Liver (tissue), 9 donors: Measurements from ENCODE around the gene GADD45B. TPM values are rescaled to one million over a fixed set of nuclear protein-coding genes. Genes with fewer than 3 reads are reported as not detected.
A peak's percentile ranks its signal among the peaks of the same experiment; 100 is the strongest.

Experiments
- DNase-seq: peaks from one replicate; pipeline ENCODE4 v3.0.0-alpha.2; 2017; ENCODE audit warnings: low spot score
- H3K27ac ChIP-seq, 2 donors: one replicate each; pipeline ENCODE4 v1.7.0; 2013; ENCODE audit warnings: inconsistent platforms in 2 of 2, low read length in 2 of 2, control low read depth in 1 of 2, low read depth in 1 of 2, mild to moderate bottlenecking in 1 of 2
- H3K27me3 ChIP-seq, 4 donors: one replicate each; pipeline versions ENCODE4 v1.6.1 to v1.7.0; 2013; ENCODE audit warnings: low read length in 3 of 4, inconsistent platforms in 1 of 4, mild to moderate bottlenecking in 1 of 4, moderate library complexity in 1 of 4; ENCODE audit not compliant: control insufficient read depth in 4 of 4, insufficient read depth in 4 of 4
- H3K36me3 ChIP-seq, 4 donors: one replicate each; pipeline versions ENCODE4 v1.6.1 to v1.7.0; 2013; ENCODE audit warnings: low read length in 3 of 4, mild to moderate bottlenecking in 3 of 4, low read depth in 1 of 4, moderate library complexity in 1 of 4; ENCODE audit not compliant: control insufficient read depth in 4 of 4, insufficient read depth in 3 of 4
- H3K4me1 ChIP-seq, 4 donors: one replicate each; pipeline versions ENCODE4 v1.6.1 to v1.7.0; 2013; ENCODE audit warnings: low read length in 3 of 4, mild to moderate bottlenecking in 3 of 4, moderate library complexity in 1 of 4; ENCODE audit not compliant: control insufficient read depth in 4 of 4, insufficient read depth in 4 of 4
- H3K4me3 ChIP-seq, 3 donors: one replicate each; pipeline versions ENCODE4 v1.6.1 to v1.7.0; 2013; ENCODE audit warnings: low read length in 3 of 3, control low read depth in 1 of 3, low read depth in 1 of 3, mild to moderate bottlenecking in 1 of 3
- H3K9ac ChIP-seq, 2 donors: one replicate each; pipeline ENCODE4 v1.7.0; 2013; ENCODE audit warnings: low read length in 2 of 2, mild to moderate bottlenecking in 2 of 2, moderate library complexity in 2 of 2, control low read depth in 1 of 2, low read depth in 1 of 2
- H3K9me3 ChIP-seq, 4 donors: one replicate each; pipeline versions ENCODE4 v1.6.1 to v1.7.0; 2013; ENCODE audit warnings: low read length in 3 of 4; ENCODE audit not compliant: control insufficient read depth in 4 of 4
- EGR1 ChIP-seq, 2 donors: IDR thresholded peaks; 2 replicates each; pipeline ENCODE4 v1.6.1; 2016 to 2018; ENCODE audit warnings: antibody characterized with exemption in 2 of 2, low read depth in 2 of 2
- FOXA1 ChIP-seq: IDR thresholded peaks from 2 replicates; pipeline ENCODE4 v1.6.1; 2016; ENCODE audit warnings: antibody characterized with exemption
- GABPA ChIP-seq, 2 donors: IDR thresholded peaks in 1 of 2; conservative IDR thresholded peaks in 1 of 2; 2 replicates each; pipeline ENCODE4 v1.6.1; 2016; ENCODE audit warnings: antibody characterized with exemption in 2 of 2, mild to moderate bottlenecking in 1 of 2, moderate library complexity in 1 of 2
- HNF4A ChIP-seq, 2 donors: conservative IDR thresholded peaks; 2 replicates each; pipeline ENCODE4 v1.6.1; 2016; ENCODE audit warnings: antibody characterized with exemption in 2 of 2, mild to moderate bottlenecking in 2 of 2
- HNF4G ChIP-seq: IDR thresholded peaks from 2 replicates; pipeline ENCODE4 v1.6.1; 2016; ENCODE audit warnings: antibody characterized with exemption
- JUND ChIP-seq, 2 donors: IDR thresholded peaks; 2 replicates each; pipeline ENCODE4 v1.6.1; 2016; ENCODE audit warnings: antibody characterized with exemption in 2 of 2
- RAD21 ChIP-seq, 2 donors: IDR thresholded peaks; 2 replicates each; pipeline ENCODE4 v1.6.1; 2016; ENCODE audit warnings: antibody characterized with exemption in 2 of 2, mild to moderate bottlenecking in 2 of 2
- RXRA ChIP-seq, 2 donors: IDR thresholded peaks; 2 replicates each; pipeline ENCODE4 v1.6.1; 2017 to 2018; ENCODE audit warnings: antibody characterized with exemption in 2 of 2, mild to moderate bottlenecking in 1 of 2
- SP1 ChIP-seq: IDR thresholded peaks from 2 replicates; pipeline ENCODE4 v1.6.1; 2018; ENCODE audit warnings: antibody characterized with exemption, mild to moderate bottlenecking
- TAF1 ChIP-seq: conservative IDR thresholded peaks from 2 replicates; pipeline ENCODE4 v1.6.1; 2016; ENCODE audit warnings: antibody characterized with exemption, mild to moderate bottlenecking
- WGBS: extraction: QIAGEN DNeasy Blood & Tissue Kit; methylation state at CpG from one replicate; pipeline ENCODE4 v1.1.7; 2013; 5-methylcytosine and 5-hydroxymethylcytosine counted together
- polyA plus RNA-seq, 2 donors: library from polyadenylated mRNA; stranded (reverse) in 1 of 2; unstranded in 1 of 2; fragments of 200-250 nt in 1 of 2; fragments of >200 nt in 1 of 2; fragmentation: Nextera tagmentation in 1 of 2; extraction: Ambion mirVana in 1 of 2; gene quantifications; one replicate each; pipeline versions ENCODE4 v1.2.1 to v1.2.3, GENCODE V29; 2013 to 2015
- total RNA-seq, 2 donors: library from RNA; depleted of rRNA; stranded (reverse); fragments of >200 nt; gene quantifications; one replicate each; pipeline ENCODE4 v1.2.3, GENCODE V29; 2014
- TF ChIP-seq, protein P1 (sequence below): IDR thresholded peaks from 2 replicates; pipeline ENCODE4 v1.6.1; 2016; ENCODE audit warnings: antibody characterized with exemption
- TF ChIP-seq, protein P2 (sequence below): IDR thresholded peaks from 2 replicates; pipeline ENCODE4 v1.6.1; 2016; ENCODE audit warnings: antibody characterized with exemption
- TF ChIP-seq, protein P3 (sequence below): IDR thresholded peaks from 2 replicates; pipeline ENCODE4 v1.6.1; 2016; ENCODE audit warnings: antibody characterized with exemption
- TF ChIP-seq, protein P4 (sequence below): fragments of 150-350 bp; IDR thresholded peaks from 2 replicates; pipeline ENCODE4 v1.5.1; 2017; ENCODE audit warnings: improper control_type of control experiment, low read depth, low read length; ENCODE audit not compliant: missing input control
- donor health status: healthy.
- donor health status: healthy.
- donor health status: healthy.
- donor health status: healthy.
- donor health status: healthy.

GADD45B gene
- total and polyA plus RNA-seq, 4 donors = 11.6 to 86.3 (median 82.4) TPM

DNA sequence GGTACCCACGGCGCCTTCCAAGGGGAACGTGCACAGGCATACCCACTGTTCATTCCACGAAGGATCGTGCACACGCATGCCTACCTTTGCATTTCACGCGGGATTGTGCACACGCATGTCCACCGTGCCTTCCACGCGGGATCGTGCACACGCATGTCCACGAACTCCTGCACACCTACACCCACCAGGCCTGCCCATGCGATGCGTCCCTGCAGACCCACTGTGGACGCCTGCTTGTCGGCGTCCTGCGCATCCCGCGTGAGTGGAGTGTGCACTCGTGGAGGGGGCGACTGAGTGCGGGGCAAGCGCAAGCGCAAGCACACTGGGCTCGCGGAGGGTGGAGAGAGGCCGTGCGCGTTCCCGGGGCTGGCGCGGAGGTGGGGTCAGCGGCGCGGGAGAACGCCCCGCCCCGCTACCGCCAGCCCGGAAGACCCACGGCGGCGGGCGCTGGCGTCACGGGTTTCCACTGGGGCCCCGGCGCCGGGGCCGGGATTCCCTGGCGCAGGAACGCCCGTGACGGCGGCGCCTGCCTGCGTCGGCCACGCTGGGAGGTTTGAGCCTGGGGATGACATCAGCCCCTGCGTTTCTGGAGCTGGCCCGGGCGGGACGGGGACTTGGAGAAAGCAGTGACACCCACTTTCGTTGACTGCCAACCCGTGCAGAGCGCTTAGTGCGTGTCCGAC, 18.7 kb downstream of the GADD45B start:
- H3K4me1 ChIP-seq = peaks cover 17 to 35% (median 24%) of the 10 kb centered on the region in 4 donors
- TF ChIP-seq, protein P1, sequence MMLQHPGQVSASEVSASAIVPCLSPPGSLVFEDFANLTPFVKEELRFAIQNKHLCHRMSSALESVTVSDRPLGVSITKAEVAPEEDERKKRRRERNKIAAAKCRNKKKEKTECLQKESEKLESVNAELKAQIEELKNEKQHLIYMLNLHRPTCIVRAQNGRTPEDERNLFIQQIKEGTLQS = no peak
- TF ChIP-seq EGR1 (IDR thresholded peaks at IDR 0.05; ENCODE audit: low read depth in 2 of 2) (no peak), HNF4G (no peak), JUND (IDR thresholded peaks at IDR 0.05) (no peak), HNF4A (conservative IDR thresholded peaks at IDR 0.05) (no peak), FOXA1 (no peak), RXRA (IDR thresholded peaks at IDR 0.05) (no peak)
- TF ChIP-seq, protein P2, sequence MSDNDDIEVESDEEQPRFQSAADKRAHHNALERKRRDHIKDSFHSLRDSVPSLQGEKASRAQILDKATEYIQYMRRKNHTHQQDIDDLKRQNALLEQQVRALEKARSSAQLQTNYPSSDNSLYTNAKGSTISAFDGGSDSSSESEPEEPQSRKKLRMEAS = no peak
- DNase-seq = no peak
- H3K27ac ChIP-seq = peak overlapping the region; percentile 66 to 77
- H3K9me3 ChIP-seq = no peaks in the 10 kb centered on the region
- peak overlapping the region; percentile 26 to 48 for H3K9ac ChIP-seq
- no peaks in the 10 kb centered on the region for H3K27me3 ChIP-seq
- H3K4me3 ChIP-seq = peak overlapping the region; percentile 15 to 63 (median 52)
- no peaks in the 10 kb centered on the region for H3K36me3 ChIP-seq
- 15% methylated on average over 72 of the region's 72 CpGs for WGBS

DNA sequence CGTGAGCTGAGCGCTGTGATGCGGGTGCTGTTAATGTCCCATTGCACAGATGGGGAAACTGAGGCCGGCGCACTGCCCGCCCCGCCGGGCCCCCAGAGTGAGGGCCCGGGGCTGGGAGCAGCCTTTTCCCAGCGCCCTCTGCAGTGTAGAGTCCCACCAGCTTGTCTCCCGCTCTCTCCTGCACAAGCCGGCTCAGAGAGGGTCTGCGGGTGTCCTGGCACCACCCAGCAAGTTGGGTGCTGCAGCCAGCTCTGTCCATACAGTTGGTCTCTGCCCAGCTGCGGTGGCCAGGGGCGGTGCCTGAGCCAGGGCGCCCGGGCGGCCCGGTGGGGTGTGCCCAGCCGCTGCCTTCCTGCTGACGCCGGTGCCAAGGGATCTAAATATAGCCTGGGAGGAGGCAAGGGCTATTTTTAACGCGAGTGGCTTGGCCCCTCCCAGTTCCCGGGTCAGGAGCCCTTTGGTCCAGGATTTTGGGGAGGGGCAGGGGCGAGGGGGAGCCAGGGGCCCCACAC, 19.3 kb downstream of the GADD45B start:
- Histone ChIP-seq H3K9me3 (no peaks in the 10 kb centered on the region), H3K9ac (peak overlapping the region; percentile 26 to 48), H3K36me3 (no peaks in the 10 kb centered on the region), H3K4me1 (peaks cover 14 to 31% (median 22%) of the 10 kb centered on the region in 4 donors), H3K27ac (peak overlapping the region; percentile 66 to 77), H3K4me3 (peak overlapping the region; percentile 15 to 63 (median 52)), H3K27me3 (no peaks in the 10 kb centered on the region)
- WGBS = 1% methylated on average over 26 of the region's 26 CpGs
- DNase-seq = no peak
- TF ChIP-seq SP1 (peak; percentile 62), TAF1 (no peak), GABPA (IDR thresholded peaks at IDR 0.05 in 1 of 2, conservative IDR thresholded peaks at IDR 0.05 in 1 of 2) (peak in 1 of 2 donors; percentile 7), RAD21 (IDR thresholded peaks at IDR 0.05) (peak in 1 of 2 donors; percentile 24), HNF4A (conservative IDR thresholded peaks at IDR 0.05) (peak in 1 of 2 donors; percentile 45)

DNA sequence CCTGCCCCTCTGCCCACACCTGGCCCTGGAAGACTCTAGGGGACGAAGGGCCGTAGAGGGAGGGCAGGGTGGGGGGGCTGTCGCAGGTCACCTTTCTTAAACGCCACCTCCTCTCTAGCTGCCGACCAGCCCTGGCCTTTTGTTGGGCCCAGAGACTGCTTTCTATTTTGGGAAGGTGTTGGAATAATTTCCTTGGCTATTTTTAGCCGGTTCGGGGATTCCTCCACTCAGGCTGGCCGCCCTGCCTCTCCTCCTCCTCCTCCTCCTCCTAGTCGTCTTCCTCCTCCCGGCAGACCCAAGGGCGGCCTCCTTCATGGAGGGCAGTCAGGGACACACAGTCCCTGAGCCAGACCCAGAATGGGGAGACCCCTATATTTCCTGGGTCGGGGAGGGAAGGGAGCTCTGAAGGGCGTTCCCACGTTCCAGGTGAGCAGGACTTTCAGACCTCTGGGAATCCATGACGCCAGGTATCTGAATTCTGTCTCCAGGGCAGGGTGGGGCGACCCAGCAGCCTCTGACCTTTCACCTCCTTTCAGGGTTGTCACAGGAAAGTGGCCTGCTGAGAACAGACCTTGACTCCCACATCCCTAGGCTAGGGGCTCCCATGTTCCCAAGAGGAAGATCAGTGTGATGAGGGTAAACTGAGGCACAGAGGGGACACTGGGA, 19.9 kb downstream of the GADD45B start:
- Histone ChIP-seq H3K27me3 (no peaks in the 10 kb centered on the region), H3K4me3 (peak overlapping the region in 1 of 3 donors; percentile 52), H3K36me3 (no peaks in the 10 kb centered on the region), H3K4me1 (peaks cover 12 to 29% (median 21%) of the 10 kb centered on the region in 4 donors), H3K9ac (peak overlapping the region in 1 of 2 donors; percentile 26), H3K27ac (peak overlapping the region; percentile 66 to 77), H3K9me3 (no peaks in the 10 kb centered on the region)
- TF ChIP-seq, protein P3, sequence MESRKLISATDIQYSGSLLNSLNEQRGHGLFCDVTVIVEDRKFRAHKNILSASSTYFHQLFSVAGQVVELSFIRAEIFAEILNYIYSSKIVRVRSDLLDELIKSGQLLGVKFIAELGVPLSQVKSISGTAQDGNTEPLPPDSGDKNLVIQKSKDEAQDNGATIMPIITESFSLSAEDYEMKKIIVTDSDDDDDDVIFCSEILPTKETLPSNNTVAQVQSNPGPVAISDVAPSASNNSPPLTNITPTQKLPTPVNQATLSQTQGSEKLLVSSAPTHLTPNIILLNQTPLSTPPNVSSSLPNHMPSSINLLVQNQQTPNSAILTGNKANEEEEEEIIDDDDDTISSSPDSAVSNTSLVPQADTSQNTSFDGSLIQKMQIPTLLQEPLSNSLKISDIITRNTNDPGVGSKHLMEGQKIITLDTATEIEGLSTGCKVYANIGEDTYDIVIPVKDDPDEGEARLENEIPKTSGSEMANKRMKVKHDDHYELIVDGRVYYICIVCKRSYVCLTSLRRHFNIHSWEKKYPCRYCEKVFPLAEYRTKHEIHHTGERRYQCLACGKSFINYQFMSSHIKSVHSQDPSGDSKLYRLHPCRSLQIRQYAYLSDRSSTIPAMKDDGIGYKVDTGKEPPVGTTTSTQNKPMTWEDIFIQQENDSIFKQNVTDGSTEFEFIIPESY = no peak
- TF ChIP-seq, protein P4, sequence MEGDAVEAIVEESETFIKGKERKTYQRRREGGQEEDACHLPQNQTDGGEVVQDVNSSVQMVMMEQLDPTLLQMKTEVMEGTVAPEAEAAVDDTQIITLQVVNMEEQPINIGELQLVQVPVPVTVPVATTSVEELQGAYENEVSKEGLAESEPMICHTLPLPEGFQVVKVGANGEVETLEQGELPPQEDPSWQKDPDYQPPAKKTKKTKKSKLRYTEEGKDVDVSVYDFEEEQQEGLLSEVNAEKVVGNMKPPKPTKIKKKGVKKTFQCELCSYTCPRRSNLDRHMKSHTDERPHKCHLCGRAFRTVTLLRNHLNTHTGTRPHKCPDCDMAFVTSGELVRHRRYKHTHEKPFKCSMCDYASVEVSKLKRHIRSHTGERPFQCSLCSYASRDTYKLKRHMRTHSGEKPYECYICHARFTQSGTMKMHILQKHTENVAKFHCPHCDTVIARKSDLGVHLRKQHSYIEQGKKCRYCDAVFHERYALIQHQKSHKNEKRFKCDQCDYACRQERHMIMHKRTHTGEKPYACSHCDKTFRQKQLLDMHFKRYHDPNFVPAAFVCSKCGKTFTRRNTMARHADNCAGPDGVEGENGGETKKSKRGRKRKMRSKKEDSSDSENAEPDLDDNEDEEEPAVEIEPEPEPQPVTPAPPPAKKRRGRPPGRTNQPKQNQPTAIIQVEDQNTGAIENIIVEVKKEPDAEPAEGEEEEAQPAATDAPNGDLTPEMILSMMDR = no peak
- no peak for TF ChIP-seq EGR1 (IDR thresholded peaks at IDR 0.05; ENCODE audit: low read depth in 2 of 2)
- TF ChIP-seq RAD21 (IDR thresholded peaks at IDR 0.05) = no peak
- TF ChIP-seq TAF1 = no peak
- TF ChIP-seq, protein P1 = no peak
- TF ChIP-seq FOXA1 = no peak
- TF ChIP-seq RXRA (IDR thresholded peaks at IDR 0.05) = peak; percentile 39 to 47
- TF ChIP-seq HNF4A (conservative IDR thresholded peaks at IDR 0.05) = peak in 1 of 2 donors; percentile 13
- no peak for DNase-seq
- WGBS = 34% methylated on average over 16 of the region's 16 CpGs
